Muscle of leg (tissue), 11 donors: ENCODE data around the gene POLR2H. TPM values are rescaled to one million over a fixed set of nuclear protein-coding genes. Genes with fewer than 3 reads are reported as not detected.

Source experiments
- DNase-seq: peaks from one replicate; pipeline ENCODE4 v3.0.0; 2013
- H3K27ac ChIP-seq: one replicate; pipeline ENCODE4 v1.5.1; 2013; ENCODE audit warnings: mild to moderate bottlenecking, low read length, control low read depth
- H3K27me3 ChIP-seq: one replicate; pipeline ENCODE4 v1.6.1; 2013; ENCODE audit warnings: low read length; ENCODE audit not compliant: control insufficient read depth, insufficient read depth
- H3K36me3 ChIP-seq: one replicate; pipeline ENCODE4 v1.6.1; 2013; ENCODE audit warnings: low read length; ENCODE audit not compliant: control insufficient read depth, insufficient read depth
- H3K4me1 ChIP-seq: one replicate; pipeline ENCODE4 v1.6.1; 2013; ENCODE audit warnings: low read length; ENCODE audit not compliant: control insufficient read depth, insufficient read depth
- H3K4me3 ChIP-seq: one replicate; pipeline ENCODE4 v1.5.1; 2013; ENCODE audit warnings: low read length, control low read depth
- H3K9me3 ChIP-seq: replicated peaks from 2 replicates; pipeline ENCODE4 v1.6.1; 2013; ENCODE audit warnings: low read depth, low read length; ENCODE audit not compliant: control insufficient read depth
- WGBS: methylation state at CpG from one replicate; pipeline ENCODE4 v1.1.5; 2013; ENCODE audit warnings: missing lambda C conversion rate; ENCODE audit not compliant: insufficient coverage; 5-methylcytosine and 5-hydroxymethylcytosine counted together
- polyA plus RNA-seq, 8 donors: library from polyadenylated mRNA; unstranded; fragments of 120-200 nt; gene quantifications; one replicate each; pipeline versions ENCODE4 v1.2.1 to v1.2.3, GENCODE V29; 2013; ENCODE audit warnings: inconsistent platforms in 1 of 8, low replicate concordance in 1 of 8; ENCODE audit not compliant: insufficient read length in 8 of 8, insufficient read depth in 1 of 8
- total RNA-seq: library from RNA; stranded (reverse); fragments of 120-200 nt; gene quantifications from one replicate; pipeline ENCODE4 v1.2.4, GENCODE V29; 2013

The POLR2H gene
- total and polyA plus RNA-seq, 9 donors, result 39.9 to 55.0 (median 49.3) TPM

DNA sequence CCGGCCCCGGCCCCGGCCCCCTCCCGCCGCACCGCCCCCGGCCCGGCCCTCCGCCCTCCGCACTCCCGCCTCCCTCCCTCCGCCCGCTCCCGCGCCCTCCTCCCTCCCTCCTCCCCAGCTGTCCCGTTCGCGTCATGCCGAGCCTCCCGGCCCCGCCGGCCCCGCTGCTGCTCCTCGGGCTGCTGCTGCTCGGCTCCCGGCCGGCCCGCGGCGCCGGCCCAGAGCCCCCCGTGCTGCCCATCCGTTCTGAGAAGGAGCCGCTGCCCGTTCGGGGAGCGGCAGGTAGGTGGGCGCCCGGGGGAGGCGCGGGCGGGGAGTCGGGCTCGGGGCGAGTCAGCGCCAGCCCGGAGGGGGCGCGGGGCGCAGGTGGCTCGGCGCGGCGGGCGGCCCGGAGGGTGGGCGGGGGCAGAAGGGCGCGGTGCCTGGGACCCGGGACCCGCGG, 18.7 kb downstream of the POLR2H start:
- Histone ChIP-seq H3K27me3 (peaks cover 21% of the 10 kb centered on the region), H3K27ac (no peak overlapping the region), H3K9me3 (no peaks in the 10 kb centered on the region), H3K4me3 (peak overlapping the region; percentile 24), H3K36me3 (peaks cover 24% of the 10 kb centered on the region), H3K4me1 (peaks cover 39% of the 10 kb centered on the region)
- WGBS, result under 1% methylated on average over 53 of the region's 62 CpGs
- peak; percentile 90 for DNase-seq

DNA sequence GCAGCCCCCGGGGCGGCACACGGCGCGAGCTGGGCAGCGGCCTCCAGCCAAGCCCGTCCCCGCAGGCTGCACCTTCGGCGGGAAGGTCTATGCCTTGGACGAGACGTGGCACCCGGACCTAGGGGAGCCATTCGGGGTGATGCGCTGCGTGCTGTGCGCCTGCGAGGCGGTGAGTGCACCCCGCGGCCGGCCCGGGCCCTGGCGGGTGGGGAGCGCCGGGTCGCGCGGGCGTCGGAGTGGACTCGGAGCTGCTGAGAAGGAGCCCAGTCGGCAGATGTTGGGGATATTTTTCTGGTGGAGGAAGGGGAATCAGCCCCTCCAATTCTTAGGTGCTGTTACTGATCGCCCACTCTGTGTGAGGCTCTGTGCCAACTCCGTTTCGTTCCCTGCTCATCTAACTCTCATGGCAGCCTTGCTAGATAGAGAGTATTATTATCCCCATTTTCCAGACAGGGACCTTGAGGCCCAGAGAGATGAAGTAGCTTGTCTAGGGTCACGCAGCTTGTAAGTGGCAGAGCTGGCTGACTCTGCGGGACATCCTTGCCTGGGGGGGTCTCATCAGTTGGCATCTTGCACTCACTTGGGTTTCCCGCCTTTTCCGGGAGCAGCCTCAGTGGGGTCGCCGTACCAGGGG, 19.2 kb downstream of the POLR2H start:
- H3K9me3 ChIP-seq, result no peaks in the 10 kb centered on the region
- peak overlapping the region; percentile 37 for H3K4me3 ChIP-seq
- H3K27ac ChIP-seq, result no peak overlapping the region
- H3K27me3 ChIP-seq, result peaks cover 21% of the 10 kb centered on the region
- 4% methylated on average over 36 of the region's 42 CpGs for WGBS
- no peak for DNase-seq
- peaks cover 39% of the 10 kb centered on the region for H3K4me1 ChIP-seq
- H3K36me3 ChIP-seq, result peaks cover 26% of the 10 kb centered on the region

DNA sequence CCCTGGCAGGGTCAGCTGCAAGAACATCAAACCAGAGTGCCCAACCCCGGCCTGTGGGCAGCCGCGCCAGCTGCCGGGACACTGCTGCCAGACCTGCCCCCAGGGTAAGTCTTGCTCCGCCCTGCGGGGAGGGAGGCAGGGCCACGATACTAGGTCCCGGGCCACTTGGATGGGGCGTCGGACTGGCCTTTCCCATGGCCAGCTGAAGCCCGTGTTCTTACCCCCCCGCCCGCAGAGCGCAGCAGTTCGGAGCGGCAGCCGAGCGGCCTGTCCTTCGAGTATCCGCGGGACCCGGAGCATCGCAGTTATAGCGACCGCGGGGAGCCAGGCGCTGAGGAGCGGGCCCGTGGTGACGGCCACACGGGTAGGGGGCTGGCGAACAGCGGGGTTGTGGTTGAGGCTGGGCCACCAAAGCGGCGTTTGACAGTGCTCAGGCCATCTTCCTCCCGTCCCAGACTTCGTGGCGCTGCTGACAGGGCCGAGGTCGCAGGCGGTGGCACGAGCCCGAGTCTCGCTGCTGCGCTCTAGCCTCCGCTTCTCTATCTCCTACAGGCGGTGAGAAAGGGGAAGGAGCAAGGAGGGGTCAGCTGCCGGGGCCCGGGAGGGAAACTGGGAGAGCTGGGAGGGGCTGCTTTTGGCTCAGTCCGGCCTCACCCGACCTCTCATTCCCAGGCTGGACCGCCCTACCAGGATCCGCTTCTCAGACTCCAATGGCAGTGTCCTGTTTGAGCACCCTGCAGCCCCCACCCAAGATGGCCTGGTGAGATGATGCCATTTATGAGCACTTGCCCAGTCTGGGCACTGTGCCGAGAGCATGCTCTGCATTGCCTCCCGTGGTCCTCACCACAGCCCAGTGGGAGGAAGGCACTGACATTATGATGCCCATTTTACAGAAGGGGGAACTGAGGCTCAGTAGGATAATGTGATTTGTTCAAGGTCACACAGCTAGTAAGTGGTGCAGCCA, 20.0 kb downstream of the POLR2H start:
- Histone ChIP-seq H3K4me1 (peaks cover 39% of the 10 kb centered on the region), H3K27me3 (peaks cover 19% of the 10 kb centered on the region), H3K36me3 (peaks cover 33% of the 10 kb centered on the region), H3K9me3 (no peaks in the 10 kb centered on the region), H3K27ac (no peak overlapping the region), H3K4me3 (peak overlapping the region; percentile 37)
- DNase-seq, result no peak
- WGBS, result 16% methylated on average over 33 of the region's 55 CpGs

DNA sequence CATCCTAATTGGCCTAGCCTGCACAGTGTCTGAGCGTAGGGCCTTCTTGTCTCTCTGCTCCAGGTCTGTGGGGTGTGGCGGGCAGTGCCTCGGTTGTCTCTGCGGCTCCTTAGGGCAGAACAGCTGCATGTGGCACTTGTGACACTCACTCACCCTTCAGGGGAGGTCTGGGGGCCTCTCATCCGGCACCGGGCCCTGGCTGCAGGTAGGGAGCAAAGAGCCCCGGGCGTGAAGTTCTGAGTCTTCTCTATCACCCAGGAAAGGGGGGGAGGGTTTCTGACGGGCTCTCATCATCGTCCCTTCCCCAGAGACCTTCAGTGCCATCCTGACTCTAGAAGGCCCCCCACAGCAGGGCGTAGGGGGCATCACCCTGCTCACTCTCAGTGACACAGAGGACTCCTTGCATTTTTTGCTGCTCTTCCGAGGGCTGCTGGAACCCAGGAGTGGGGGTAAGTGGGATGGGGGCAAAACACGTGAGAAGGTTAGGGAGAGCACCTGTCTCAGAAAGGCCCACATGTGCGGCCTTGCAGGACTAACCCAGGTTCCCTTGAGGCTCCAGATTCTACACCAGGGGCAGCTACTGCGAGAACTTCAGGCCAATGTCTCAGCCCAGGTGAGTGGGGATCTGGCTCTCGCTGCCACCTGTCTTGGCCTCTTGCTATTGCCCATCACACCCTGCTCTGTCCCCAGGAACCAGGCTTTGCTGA, 21.0 kb downstream of the POLR2H start:
- H3K27ac ChIP-seq, result no peak overlapping the region
- peaks cover 43% of the 10 kb centered on the region for H3K36me3 ChIP-seq
- H3K4me1 ChIP-seq, result peaks cover 35% of the 10 kb centered on the region
- WGBS, result 88% methylated on average over 6 of the region's 16 CpGs
- DNase-seq, result no peak
- H3K9me3 ChIP-seq, result no peaks in the 10 kb centered on the region
- peaks cover 17% of the 10 kb centered on the region for H3K27me3 ChIP-seq
- no peak overlapping the region for H3K4me3 ChIP-seq

DNA sequence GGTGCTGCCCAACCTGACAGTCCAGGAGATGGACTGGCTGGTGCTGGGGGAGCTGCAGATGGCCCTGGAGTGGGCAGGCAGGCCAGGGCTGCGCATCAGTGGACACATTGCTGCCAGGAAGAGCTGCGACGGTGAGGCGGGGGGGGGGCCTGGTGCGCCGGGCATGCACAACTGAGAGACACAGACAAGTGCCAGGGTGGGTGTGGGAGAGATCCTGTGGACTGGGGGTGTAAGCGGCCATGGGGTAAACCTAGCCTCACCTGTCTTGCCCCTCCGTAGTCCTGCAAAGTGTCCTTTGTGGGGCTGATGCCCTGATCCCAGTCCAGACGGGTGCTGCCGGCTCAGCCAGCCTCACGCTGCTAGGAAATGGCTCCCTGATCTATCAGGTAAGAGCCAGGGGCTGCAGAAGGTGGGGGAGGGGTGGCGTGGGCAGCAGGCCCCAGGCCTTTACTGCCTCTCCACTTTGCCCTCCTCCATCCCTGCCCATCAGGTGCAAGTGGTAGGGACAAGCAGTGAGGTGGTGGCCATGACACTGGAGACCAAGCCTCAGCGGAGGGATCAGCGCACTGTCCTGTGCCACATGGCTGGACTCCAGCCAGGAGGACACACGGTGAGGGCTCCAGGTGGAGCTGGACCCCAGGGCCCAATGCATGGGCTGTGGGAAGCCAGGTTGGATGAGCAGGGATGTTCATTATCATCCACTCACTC, 21.7 kb downstream of the POLR2H start:
- whole genome bisulfite sequencing, result 86% methylated on average over 8 of the region's 15 CpGs
- peaks cover 49% of the 10 kb centered on the region for H3K36me3 ChIP-seq
- no peak overlapping the region for H3K4me3 ChIP-seq
- no peak overlapping the region for H3K27ac ChIP-seq
- H3K4me1 ChIP-seq, result peaks cover 28% of the 10 kb centered on the region
- H3K27me3 ChIP-seq, result peaks cover 16% of the 10 kb centered on the region
- no peak for DNase-seq
- no peaks in the 10 kb centered on the region for H3K9me3 ChIP-seq

DNA sequence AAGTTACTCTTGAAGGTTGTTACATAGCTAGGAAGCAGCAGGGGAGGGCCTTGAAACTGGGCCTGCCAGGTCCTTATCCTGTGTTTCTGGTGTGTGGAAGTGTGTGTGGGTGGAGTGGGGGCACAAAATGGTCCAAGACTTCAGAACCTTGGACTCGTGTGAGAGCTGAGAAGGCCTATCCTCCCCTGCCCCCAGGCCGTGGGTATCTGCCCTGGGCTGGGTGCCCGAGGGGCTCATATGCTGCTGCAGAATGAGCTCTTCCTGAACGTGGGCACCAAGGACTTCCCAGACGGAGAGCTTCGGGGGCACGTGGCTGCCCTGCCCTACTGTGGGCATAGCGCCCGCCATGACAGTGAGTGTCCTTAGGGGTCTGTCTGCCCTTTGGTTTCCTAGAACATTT, 22.8 kb downstream of the POLR2H start:
- H3K36me3 ChIP-seq, result peaks cover 58% of the 10 kb centered on the region
- H3K9me3 ChIP-seq, result no peaks in the 10 kb centered on the region
- H3K27me3 ChIP-seq, result peaks cover 16% of the 10 kb centered on the region
- H3K27ac ChIP-seq, result no peak overlapping the region
- peaks cover 17% of the 10 kb centered on the region for H3K4me1 ChIP-seq
- no peak overlapping the region for H3K4me3 ChIP-seq
- 78% methylated on average over 9 of the region's 9 CpGs for WGBS
- no peak for DNase-seq

DNA sequence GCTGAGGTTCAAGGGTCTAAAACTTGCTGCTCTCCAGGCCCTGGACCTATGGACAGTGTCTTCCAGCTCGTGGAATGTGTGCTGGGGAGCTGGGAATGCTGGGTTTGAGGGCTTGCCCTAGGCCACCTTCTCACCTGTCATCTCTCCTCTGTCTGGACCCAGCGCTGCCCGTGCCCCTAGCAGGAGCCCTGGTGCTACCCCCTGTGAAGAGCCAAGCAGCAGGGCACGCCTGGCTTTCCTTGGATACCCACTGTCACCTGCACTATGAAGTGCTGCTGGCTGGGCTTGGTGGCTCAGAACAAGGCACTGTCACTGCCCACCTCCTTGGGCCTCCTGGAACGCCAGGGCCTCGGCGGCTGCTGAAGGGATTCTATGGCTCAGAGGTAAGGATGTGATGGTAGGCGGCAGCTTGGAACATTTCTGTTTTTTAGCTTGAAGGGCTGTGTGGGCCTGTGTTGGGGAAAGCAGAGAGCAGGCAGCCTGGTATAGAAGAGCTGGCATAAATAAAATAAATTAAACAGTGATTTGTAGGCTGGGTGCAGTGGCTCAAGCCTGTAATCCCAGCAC, 23.4 kb downstream of the POLR2H start:
- Histone ChIP-seq H3K27ac (no peak overlapping the region), H3K4me3 (no peak overlapping the region), H3K9me3 (no peaks in the 10 kb centered on the region), H3K4me1 (peaks cover 14% of the 10 kb centered on the region), H3K36me3 (peaks cover 61% of the 10 kb centered on the region), H3K27me3 (peaks cover 16% of the 10 kb centered on the region)
- no peak for DNase-seq
- 82% methylated on average over 7 of the region's 8 CpGs for WGBS

DNA sequence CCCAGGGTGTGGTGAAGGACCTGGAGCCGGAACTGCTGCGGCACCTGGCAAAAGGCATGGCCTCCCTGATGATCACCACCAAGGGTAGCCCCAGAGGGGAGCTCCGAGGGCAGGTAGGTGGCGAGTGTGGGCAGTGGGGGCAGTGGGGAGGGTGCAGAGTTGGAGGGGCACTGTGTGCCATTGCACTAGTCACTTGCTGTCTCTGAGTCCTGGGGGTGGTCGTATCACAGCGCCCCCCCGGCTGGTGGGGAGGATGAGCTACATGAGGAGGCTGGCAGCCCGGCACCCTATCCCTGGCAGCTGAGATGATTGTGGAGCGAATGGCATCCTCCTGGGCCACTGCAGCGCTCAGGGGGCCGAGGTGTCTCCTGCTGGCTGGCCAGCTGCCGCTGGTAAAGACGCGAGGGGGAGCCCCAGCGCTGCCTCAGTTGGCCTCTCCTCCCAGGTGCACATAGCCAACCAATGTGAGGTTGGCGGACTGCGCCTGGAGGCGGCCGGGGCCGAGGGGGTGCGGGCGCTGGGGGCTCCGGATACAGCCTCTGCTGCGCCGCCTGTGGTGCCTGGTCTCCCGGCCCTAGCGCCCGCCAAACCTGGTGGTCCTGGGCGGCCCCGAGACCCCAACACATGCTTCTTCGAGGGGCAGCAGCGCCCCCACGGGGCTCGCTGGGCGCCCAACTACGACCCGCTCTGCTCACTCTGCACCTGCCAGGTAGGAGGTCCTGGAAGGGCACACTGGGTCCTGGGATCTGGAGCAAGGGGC, 24.7 kb downstream of the POLR2H start:
- Histone ChIP-seq H3K36me3 (peaks cover 61% of the 10 kb centered on the region), H3K9me3 (no peaks in the 10 kb centered on the region), H3K4me3 (no peak overlapping the region), H3K4me1 (peaks cover 8% of the 10 kb centered on the region), H3K27me3 (peaks cover 10% of the 10 kb centered on the region), H3K27ac (no peak overlapping the region)
- 48% methylated on average over 29 of the region's 37 CpGs for WGBS
- no peak for DNase-seq

DNA sequence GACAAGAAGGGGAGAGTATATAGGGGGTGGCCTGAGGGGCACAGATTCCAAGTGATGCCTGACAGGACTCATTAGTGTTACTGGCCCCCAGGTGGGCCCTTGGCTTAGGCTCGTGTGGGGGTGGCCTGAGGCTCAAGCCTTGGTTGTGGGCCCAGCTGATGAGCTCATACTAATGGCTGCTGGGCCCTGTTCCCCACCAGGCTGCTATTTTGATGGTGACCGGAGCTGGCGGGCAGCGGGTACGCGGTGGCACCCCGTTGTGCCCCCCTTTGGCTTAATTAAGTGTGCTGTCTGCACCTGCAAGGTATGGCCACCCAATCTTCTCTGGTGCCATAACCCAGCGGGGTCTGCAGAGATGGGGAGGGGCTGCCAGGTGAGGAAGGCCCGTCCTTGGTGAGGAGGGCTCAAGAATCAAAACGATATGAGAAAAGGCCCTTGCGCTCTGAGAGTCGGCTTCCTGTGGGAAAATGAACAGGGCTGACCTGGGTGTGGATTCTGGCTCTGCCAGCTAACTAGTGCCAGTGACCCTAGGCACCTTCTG, 25.7 kb downstream of the POLR2H start:
- H3K9me3 ChIP-seq, result no peaks in the 10 kb centered on the region
- 84% methylated on average over 10 of the region's 12 CpGs for WGBS
- peaks cover 57% of the 10 kb centered on the region for H3K36me3 ChIP-seq
- no peak overlapping the region for H3K4me3 ChIP-seq
- DNase-seq, result no peak
- H3K4me1 ChIP-seq, result no peaks in the 10 kb centered on the region
- H3K27me3 ChIP-seq, result peaks cover 2% of the 10 kb centered on the region
- H3K27ac ChIP-seq, result no peak overlapping the region
